HEK293 (cell line): Measurements from ENCODE around the gene SLC25A30.
A peak's percentile ranks its signal among the peaks of the same experiment; 100 is the strongest.
"Not testable (repeated sequence)": the region's sequence is repeated elsewhere in the genome, so short reads cannot be mapped to it uniquely, and the experiment has no call there.

Experiments used
- CTCF ChIA-PET: fragments of 350-600 bp; formaldehyde crosslinking; extraction: SDS; loops from one replicate; lab custom pipeline; 2021; ENCODE audit warnings: antibody characterized with exemption; lab: Yijun Ruan, JAX
- POLR2A ChIA-PET: fragments of 300-600 bp; formaldehyde crosslinking; extraction: SDS; loops from one replicate; lab custom pipeline; 2020; ENCODE audit warnings: antibody characterized with exemption, inconsistent platforms; lab: Yijun Ruan, JAX
- H3K27ac ChIP-seq: fragments of 200-500 bp; sonication (Bioruptor generic); 2 replicates; pipeline ENCODE4 v1.5.1; 2014; ENCODE audit warnings: low read depth, low read length, control low read depth, inconsistent platforms; ENCODE audit errors: extremely low read depth
- H3K36me3 ChIP-seq, 2 experiments: fragments of 200-500 bp in 1 of 2; sonication (Bioruptor generic) in 1 of 2; 1 replicate in 1 of 2; 2 replicates in 1 of 2; pipeline ENCODE4 v1.5.1; 2014 to 2017; ENCODE audit warnings: inconsistent platforms in 2 of 2, low read length in 2 of 2; ENCODE audit not compliant: control insufficient read depth in 2 of 2, insufficient read depth in 1 of 2
- H3K4me1 ChIP-seq: fragments of 200-500 bp; sonication (Bioruptor generic); 2 replicates; pipeline ENCODE4 v1.5.1; 2014; ENCODE audit warnings: mild to moderate bottlenecking, low read length, inconsistent platforms; ENCODE audit not compliant: control insufficient read depth, insufficient read depth
- H3K4me3 ChIP-seq: 2 replicates; pipeline ENCODE4 v1.5.1; 2011; ENCODE audit warnings: low read depth, mild to moderate bottlenecking, control low read depth, low read length, moderate library complexity
- H3K9me3 ChIP-seq: fragments of 200-500 bp; sonication (Bioruptor generic); 2 replicates; pipeline ENCODE4 v1.5.1; 2014; ENCODE audit warnings: low read depth, low read length, inconsistent platforms; ENCODE audit not compliant: control insufficient read depth, insufficient read depth
- ELK4 ChIP-seq: IDR thresholded peaks from 2 replicates; pipeline ENCODE4 v1.6.1; 2011; ENCODE audit warnings: mild to moderate bottlenecking, low read depth, low read length, borderline replicate concordance
- GLI2 ChIP-seq: fragments of 450-650 bp; formaldehyde crosslinking; IDR thresholded peaks from 2 replicates; pipeline ENCODE4; 2017; ENCODE audit warnings: missing biosample characterization, missing genetic modification characterization, low read depth, borderline replicate concordance
- GLIS1 ChIP-seq: fragments of 450-650 bp; formaldehyde crosslinking; IDR thresholded peaks from 2 replicates; pipeline ENCODE4 v1.5.1; 2016; ENCODE audit warnings: missing biosample characterization, missing genetic modification characterization
- GLIS2 ChIP-seq: fragments of 450-650 bp; formaldehyde crosslinking; IDR thresholded peaks from 2 replicates; pipeline ENCODE4 v1.5.1; 2016; ENCODE audit warnings: missing biosample characterization, missing genetic modification characterization
- KLF1 ChIP-seq: fragments of 450-650 bp; formaldehyde crosslinking; IDR thresholded peaks from 2 replicates; pipeline ENCODE4 v1.5.1; 2016; ENCODE audit warnings: missing biosample characterization, missing genetic modification characterization
- OVOL3 ChIP-seq: fragments of 450-650 bp; formaldehyde crosslinking; IDR thresholded peaks from 2 replicates; pipeline ENCODE4 v1.5.1; 2016; ENCODE audit warnings: missing biosample characterization, missing genetic modification characterization
- SALL2 ChIP-seq: fragments of 450-650 bp; formaldehyde crosslinking; IDR thresholded peaks from 2 replicates; pipeline ENCODE4 v1.5.0; 2017; ENCODE audit warnings: missing biosample characterization, mild to moderate bottlenecking, missing genetic modification characterization, borderline replicate concordance
- SETDB1 ChIP-seq: IDR thresholded peaks from one replicate; pipeline ENCODE4 v1.6.1; 2017; ENCODE audit warnings: mild to moderate bottlenecking, low read length, moderate library complexity, mixed read lengths; ENCODE audit not compliant: insufficient read length
- ZNF146 ChIP-seq: fragments of 450-650 bp; formaldehyde crosslinking; IDR thresholded peaks from 2 replicates; pipeline ENCODE4 v1.5.1; 2016; ENCODE audit warnings: missing biosample characterization, missing genetic modification characterization
- ZNF148 ChIP-seq: fragments of 450-650 bp; formaldehyde crosslinking; IDR thresholded peaks from 2 replicates; pipeline ENCODE4 v1.5.0; 2017; ENCODE audit warnings: missing biosample characterization, missing genetic modification characterization, borderline replicate concordance
- ZNF362 ChIP-seq: fragments of 450-650 bp; formaldehyde crosslinking; IDR thresholded peaks from 2 replicates; pipeline ENCODE4 v1.5.1; 2016; ENCODE audit warnings: missing biosample characterization, missing genetic modification characterization
- ZNF423 ChIP-seq: fragments of 450-650 bp; formaldehyde crosslinking; IDR thresholded peaks from 2 replicates; pipeline ENCODE4 v1.5.1; 2016; ENCODE audit warnings: missing biosample characterization, missing genetic modification characterization
- ZNF561 ChIP-seq: fragments of 450-650 bp; IDR thresholded peaks from 2 replicates; pipeline ENCODE4 v1.5.1; 2018; ENCODE audit warnings: missing biosample characterization, missing genetic modification characterization, borderline replicate concordance
- ZNF621 ChIP-seq: fragments of 450-650 bp; formaldehyde crosslinking; IDR thresholded peaks from 2 replicates; pipeline ENCODE4 v1.5.1; 2017; ENCODE audit warnings: missing biosample characterization, missing genetic modification characterization
- ZNF639 ChIP-seq: fragments of 450-650 bp; formaldehyde crosslinking; IDR thresholded peaks from 2 replicates; pipeline ENCODE4 v1.5.1; 2016; ENCODE audit warnings: missing biosample characterization, missing genetic modification characterization
- ZNF654 ChIP-seq: fragments of 450-650 bp; formaldehyde crosslinking; IDR thresholded peaks from 2 replicates; pipeline ENCODE4 v1.5.1; 2016; ENCODE audit warnings: low read depth, missing biosample characterization, missing genetic modification characterization
- ZNF677 ChIP-seq: fragments of 450-650 bp; IDR thresholded peaks from 2 replicates; pipeline ENCODE4 v1.5.0; 2018; ENCODE audit warnings: missing biosample characterization, mild to moderate bottlenecking, missing genetic modification characterization, moderate library complexity
- ZNF701 ChIP-seq: fragments of 450-650 bp; formaldehyde crosslinking; IDR thresholded peaks from 2 replicates; pipeline ENCODE4 v1.5.1; 2016; ENCODE audit warnings: missing biosample characterization, missing genetic modification characterization
- ZNF747 ChIP-seq: fragments of 450-650 bp; formaldehyde crosslinking; IDR thresholded peaks from 2 replicates; pipeline ENCODE4 v1.5.1; 2016; ENCODE audit warnings: missing biosample characterization, missing genetic modification characterization
- ZNF76 ChIP-seq: fragments of 450-650 bp; formaldehyde crosslinking; IDR thresholded peaks from 2 replicates; pipeline ENCODE4; 2016; ENCODE audit warnings: low read depth, missing biosample characterization, missing genetic modification characterization, borderline replicate concordance
- ZNF837 ChIP-seq: fragments of 450-650 bp; formaldehyde crosslinking; IDR thresholded peaks from 2 replicates; pipeline ENCODE4 v1.5.1; 2016; ENCODE audit warnings: missing biosample characterization, missing genetic modification characterization

The SLC25A30 gene

GRCh38 chr13:45378786-45379185 is 39.4 kb downstream of the SLC25A30 start:
- CTCF ChIA-PET, result interaction anchor here (0.6 kb wide), 1 partner anchor 63 kb away, joined by 3 read pairs; no protein-coding TSS in a partner anchor
- H3K36me3 ChIP-seq, H3K4me3 ChIP-seq, POLR2A ChIA-PET, H3K4me1 ChIP-seq, H3K27ac ChIP-seq, H3K9me3 ChIP-seq: not testable (repeated sequence)

- POLR2A ChIA-PET, H3K27ac ChIP-seq, CTCF ChIA-PET, H3K9me3 ChIP-seq, H3K4me1 ChIP-seq, H3K36me3 ChIP-seq, H3K4me3 ChIP-seq: not testable (repeated sequence)
- TF ChIP-seq GLIS1 (tag by site-specific recombination), result peak; percentile 60
- peak; percentile 40 for TF ChIP-seq GLIS2
These were observed 40.9 kb downstream of the SLC25A30 start for GRCh38 chr13:45377314-45377713.

GRCh38 chr13:45376651-45377050 is 41.5 kb downstream of the SLC25A30 start:
- H3K36me3 ChIP-seq, H3K4me1 ChIP-seq, POLR2A ChIA-PET, H3K9me3 ChIP-seq, CTCF ChIA-PET, H3K27ac ChIP-seq, H3K4me3 ChIP-seq: not testable (repeated sequence)

GRCh38 chr13:45374917-45375316 is 43.3 kb downstream of the SLC25A30 start:
- Histone ChIP-seq H3K27ac (no peak overlapping the region), H3K36me3 (peaks cover 0 to 2% of the 10 kb centered on the region in 2 experiments; a peak in 1 of 3 replicates), H3K4me3 (no peak overlapping the region)
- TF ChIP-seq ZNF146 (tag by site-specific recombination), result no peak
- no peak for TF ChIP-seq ZNF639
- TF ChIP-seq SALL2 (tag by site-specific recombination), result no peak
- TF ChIP-seq ZNF701 (tag by site-specific recombination), result no peak
- TF ChIP-seq KLF1 (tag by site-specific recombination), result no peak
- no peak for TF ChIP-seq ZNF621 (tag by site-specific recombination)
- TF ChIP-seq SETDB1, result no peak
- TF ChIP-seq OVOL3, result no peak
- TF ChIP-seq GLI2 (tag by site-specific recombination), result no peak
- TF ChIP-seq ZNF362 (tag by site-specific recombination), result no peak
- TF ChIP-seq ZNF677, result no peak
- no peak for TF ChIP-seq ZNF148 (tag by site-specific recombination)
- no peak for TF ChIP-seq ELK4
- no peak for TF ChIP-seq ZNF561 (tag by site-specific recombination)
- no peak for TF ChIP-seq ZNF423 (tag by site-specific recombination)
- TF ChIP-seq ZNF747 (tag by site-specific recombination), result no peak
- no peak for TF ChIP-seq ZNF837 (tag by site-specific recombination)
- no peak for TF ChIP-seq ZNF76
- TF ChIP-seq ZNF654 (tag by site-specific recombination), result no peak
- TF ChIP-seq, all 188 proteins: peak for 0
- ChIA-PET POLR2A (no interaction called here), CTCF (interaction anchor here (0.6 kb wide), 1 partner anchor 133 kb away, joined by 3 read pairs; no protein-coding TSS in a partner anchor)
- no peaks in the 10 kb centered on the region for H3K9me3 ChIP-seq
- H3K4me1 ChIP-seq, result peaks cover 5% of the 10 kb centered on the region; the same call in 1 of the 2 replicates
